Adrenal gland (tissue), 5 donors: ENCODE results near the gene C12orf42.

Experiments used
- CTCF ChIP-seq, 6 experiments: fragments of 450-650 bp in 4 of 6; fragments of 200-600 bp in 2 of 6; sonication (generic) in 1 of 6; IDR thresholded peaks; 1 replicate in 5 of 6; 2 replicates in 1 of 6; pipeline versions ENCODE4 v1.5.1 to v1.8.0; 2016 to 2021; ENCODE audit warnings: antibody characterized with exemption in 6 of 6, mild to moderate bottlenecking in 2 of 6, moderate library complexity in 1 of 6
- POLR2A ChIP-seq, 2 donors: fragments of 450-650 bp; IDR thresholded peaks; one replicate each; pipeline ENCODE4 v1.6.1; 2017; ENCODE audit warnings: antibody characterized with exemption in 2 of 2, mild to moderate bottlenecking in 2 of 2, moderate library complexity in 1 of 2
- donor health status: DM: no; HTN: no; CAD: no.

GRCh38 chr12:103423516-103423910 lies 72.3 kb downstream of the C12orf42 start:
- TF ChIP-seq CTCF (IDR thresholded peaks at IDR 0.05) (no peak), POLR2A (IDR thresholded peaks at IDR 0.05) (no peak)
